ENCODE data around the gene MATCAP1.

DNA sequence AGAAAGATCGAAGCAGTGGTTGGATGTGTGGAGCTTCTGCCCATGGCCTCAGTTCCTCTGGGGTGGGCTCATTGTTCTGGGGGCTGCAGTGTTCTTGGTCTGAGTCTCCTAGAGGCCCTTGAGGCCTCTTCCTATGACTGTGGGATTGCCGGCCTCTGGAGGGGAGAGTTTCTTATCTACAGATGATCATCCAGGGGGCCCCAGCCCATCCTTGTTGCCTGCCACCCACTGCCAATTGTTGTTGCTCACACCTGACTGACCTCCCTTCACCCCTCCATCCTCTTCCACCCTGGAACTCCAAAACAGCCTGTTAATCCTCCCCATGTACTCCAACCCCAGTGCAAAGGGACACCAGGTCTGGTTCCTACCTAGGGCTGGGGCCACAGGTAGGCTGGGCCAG is 38.8 kb downstream of the MATCAP1 start:
- TF ChIP-seq CTCF (IDR thresholded peaks at IDR 0.05; ENCODE audit: low read length) (no peak), EZH2 (IDR thresholded peaks at IDR 0.05; ENCODE audit: borderline replicate concordance, low read length) (no peak)

Measured in OCI-LY1 (cell line).